ENCODE measurements around the gene GLUL. TPM values are rescaled to one million over a fixed set of nuclear protein-coding genes. Genes with fewer than 3 reads are reported as not detected.
"Not testable (repeated sequence)": the region's sequence is repeated elsewhere in the genome, so short reads cannot be mapped to it uniquely, and the experiment has no call there.

Gene GLUL
- total RNA-seq, 2 donors from 2014 or later, result 538 to 1,389 TPM

DNA sequence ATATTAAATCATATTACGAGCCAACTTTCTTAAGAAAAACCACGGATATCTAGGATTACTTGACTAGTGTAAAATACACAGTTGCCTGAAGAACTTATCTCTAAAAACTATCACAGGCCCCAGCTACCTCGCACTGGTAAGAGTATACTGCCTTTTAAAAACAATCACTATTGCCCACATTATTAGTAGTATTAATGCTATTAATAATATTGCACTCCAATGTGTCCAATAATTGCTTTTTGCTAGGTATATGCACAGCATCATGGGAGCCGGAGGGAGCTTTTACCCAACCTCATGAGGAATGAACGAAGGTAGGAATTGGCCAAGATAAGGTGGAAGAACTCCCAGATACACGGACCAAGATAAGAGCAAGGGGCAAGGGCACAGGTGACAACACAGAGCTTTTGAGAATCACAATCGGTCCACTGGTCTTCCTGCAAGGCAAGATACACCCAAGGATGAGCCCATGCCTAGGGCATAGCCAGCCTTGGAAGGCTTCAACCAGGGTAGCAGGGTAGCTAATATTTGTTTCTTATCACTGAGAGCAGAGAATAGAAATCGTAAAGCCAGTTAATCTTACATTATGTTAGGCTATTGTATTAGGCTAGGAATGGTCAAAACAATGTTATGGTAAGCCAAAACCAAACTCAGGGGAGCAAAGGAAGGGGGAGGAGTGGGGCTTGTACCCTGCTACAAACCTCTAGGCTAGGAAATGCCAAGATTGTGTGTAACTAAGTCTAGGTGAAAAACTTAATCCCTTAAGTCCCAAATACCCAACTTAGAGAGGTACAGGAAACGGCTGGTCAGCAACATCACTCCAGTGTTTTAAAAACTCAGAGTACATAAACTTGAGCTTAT is 9.4 kb downstream of the GLUL start:
- Histone ChIP-seq H3K36me3 (peaks cover 16 to 26% of the 10 kb centered on the region in 2 donors), H3K4me3 (no peak overlapping the region), H3K9me3 (no peaks in the 10 kb centered on the region), H3K27me3 (replicated peaks; ENCODE audit: insufficient read depth) (no peaks in the 10 kb centered on the region), H3K27ac (no peak overlapping the region), H3K4me1 (replicated peaks) (no peaks in the 10 kb centered on the region)
- WGBS, result 86% methylated on average over 9 of the region's 9 CpGs
- TF ChIP-seq POLR2AphosphoS5 (IDR thresholded peaks at IDR 0.05) (no peak), POLR2A (IDR thresholded peaks at IDR 0.05) (no peak)
- TF ChIP-seq, protein P1, sequence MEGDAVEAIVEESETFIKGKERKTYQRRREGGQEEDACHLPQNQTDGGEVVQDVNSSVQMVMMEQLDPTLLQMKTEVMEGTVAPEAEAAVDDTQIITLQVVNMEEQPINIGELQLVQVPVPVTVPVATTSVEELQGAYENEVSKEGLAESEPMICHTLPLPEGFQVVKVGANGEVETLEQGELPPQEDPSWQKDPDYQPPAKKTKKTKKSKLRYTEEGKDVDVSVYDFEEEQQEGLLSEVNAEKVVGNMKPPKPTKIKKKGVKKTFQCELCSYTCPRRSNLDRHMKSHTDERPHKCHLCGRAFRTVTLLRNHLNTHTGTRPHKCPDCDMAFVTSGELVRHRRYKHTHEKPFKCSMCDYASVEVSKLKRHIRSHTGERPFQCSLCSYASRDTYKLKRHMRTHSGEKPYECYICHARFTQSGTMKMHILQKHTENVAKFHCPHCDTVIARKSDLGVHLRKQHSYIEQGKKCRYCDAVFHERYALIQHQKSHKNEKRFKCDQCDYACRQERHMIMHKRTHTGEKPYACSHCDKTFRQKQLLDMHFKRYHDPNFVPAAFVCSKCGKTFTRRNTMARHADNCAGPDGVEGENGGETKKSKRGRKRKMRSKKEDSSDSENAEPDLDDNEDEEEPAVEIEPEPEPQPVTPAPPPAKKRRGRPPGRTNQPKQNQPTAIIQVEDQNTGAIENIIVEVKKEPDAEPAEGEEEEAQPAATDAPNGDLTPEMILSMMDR (IDR thresholded peaks at IDR 0.05), result no peak
- intact Hi-C loops (cut with DNase I), result no loop called here
- no peak for DNase-seq (ENCODE audit: low spot score)

DNA sequence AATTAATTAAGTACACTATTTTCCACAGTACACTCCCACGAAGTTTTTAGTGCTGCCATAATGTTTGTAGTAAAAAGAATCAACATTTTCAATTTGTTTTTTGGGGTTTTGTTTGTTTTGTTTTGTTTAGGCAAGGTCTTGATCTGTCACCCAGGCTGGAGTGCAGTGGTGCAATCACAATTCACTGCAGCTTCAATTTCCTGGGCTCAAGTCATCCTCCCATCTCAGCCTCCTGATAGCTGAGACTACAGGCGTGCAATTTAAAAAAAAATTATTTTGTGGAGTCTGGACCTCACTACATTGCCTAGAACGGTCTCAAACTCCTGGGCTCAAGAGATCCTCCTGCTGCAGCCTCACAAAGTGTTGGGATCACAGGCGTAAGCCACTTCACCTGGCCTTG is 11.4 kb downstream of the GLUL start:
- intact Hi-C loops (cut with DNase I), result no loop called here
- TF ChIP-seq, protein P1 (IDR thresholded peaks at IDR 0.05), result no peak
- no peak for TF ChIP-seq POLR2AphosphoS5 (IDR thresholded peaks at IDR 0.05)
- TF ChIP-seq POLR2A (IDR thresholded peaks at IDR 0.05), result no peak
- 80% methylated on average over 4 of the region's 4 CpGs for WGBS
- H3K27ac ChIP-seq, result no peak overlapping the region
- no peaks in the 10 kb centered on the region for H3K9me3 ChIP-seq
- H3K4me3 ChIP-seq, result no peak overlapping the region
- peaks cover 7 to 12% of the 10 kb centered on the region in 2 donors for H3K36me3 ChIP-seq
- no peak for DNase-seq (ENCODE audit: low spot score)
- H3K4me1 ChIP-seq (replicated peaks), result no peaks in the 10 kb centered on the region
- H3K27me3 ChIP-seq (replicated peaks; ENCODE audit: insufficient read depth), result no peaks in the 10 kb centered on the region

DNA sequence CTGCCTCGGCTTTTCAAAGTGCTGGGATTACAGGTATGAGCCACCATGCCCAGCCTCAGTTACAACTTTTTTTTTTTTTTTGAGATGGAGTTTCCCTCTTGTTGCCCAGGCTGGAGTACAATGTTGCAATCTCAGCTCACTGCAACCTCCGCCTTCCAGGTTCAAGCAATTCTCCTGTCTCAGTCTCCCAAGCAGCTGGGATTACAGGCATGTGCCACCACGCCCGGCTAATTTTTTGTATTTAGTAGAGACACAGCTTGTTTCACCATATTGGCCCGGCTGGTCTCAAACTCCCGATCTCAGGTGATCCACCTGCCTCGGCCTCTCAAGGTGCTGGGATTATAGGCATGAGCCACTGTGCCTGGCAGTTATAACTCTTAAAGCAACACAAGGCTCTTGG is 11.8 kb downstream of the GLUL start:
- H3K27me3 ChIP-seq (replicated peaks; ENCODE audit: insufficient read depth); DNase-seq (ENCODE audit: low spot score); H3K4me1 ChIP-seq (replicated peaks); H3K27ac ChIP-seq; H3K4me3 ChIP-seq; H3K9me3 ChIP-seq; intact Hi-C loops (cut with DNase I); H3K36me3 ChIP-seq: not testable (repeated sequence)
- WGBS, result 95% methylated on average over 7 of the region's 7 CpGs

DNA sequence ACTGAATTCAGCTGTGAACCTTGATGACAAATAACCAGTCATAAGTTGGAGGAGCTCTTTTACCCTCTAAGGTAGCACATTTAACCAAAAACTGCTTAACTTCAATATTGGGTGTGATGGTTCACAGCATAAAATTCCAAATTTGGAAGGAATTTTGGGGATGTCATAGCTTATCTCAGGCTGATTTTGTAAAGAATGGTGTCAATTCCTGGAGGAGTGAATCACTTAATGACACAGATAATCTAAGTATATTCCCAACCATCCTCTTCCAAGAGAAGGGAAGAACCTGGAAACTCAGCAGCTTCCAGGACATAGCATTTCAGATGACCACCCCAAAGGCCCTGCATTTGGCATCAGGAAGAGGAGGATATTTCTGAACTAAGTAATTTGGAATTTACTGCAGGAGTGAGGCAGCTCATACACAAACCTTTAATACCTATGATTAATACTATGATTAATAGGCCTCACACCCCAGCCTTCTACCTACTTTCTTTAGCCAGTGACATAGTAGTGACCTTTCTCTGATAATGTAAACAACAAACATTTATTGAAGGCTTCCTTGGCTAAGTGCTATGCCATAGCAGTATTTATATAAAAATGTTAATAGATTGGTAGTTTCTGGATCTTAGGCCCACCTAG is 14.5 kb downstream of the GLUL start:
- TF ChIP-seq, protein P1 (IDR thresholded peaks at IDR 0.05), result no peak
- TF ChIP-seq POLR2AphosphoS5 (IDR thresholded peaks at IDR 0.05) (no peak), POLR2A (IDR thresholded peaks at IDR 0.05) (no peak)
- Histone ChIP-seq H3K27ac (no peak overlapping the region), H3K27me3 (replicated peaks; ENCODE audit: insufficient read depth) (no peaks in the 10 kb centered on the region), H3K36me3 (no peaks in the 10 kb centered on the region), H3K4me1 (replicated peaks) (no peaks in the 10 kb centered on the region), H3K4me3 (no peak overlapping the region), H3K9me3 (no peaks in the 10 kb centered on the region)
- no peak for DNase-seq (ENCODE audit: low spot score)
- intact Hi-C loops (cut with DNase I), result no loop called here

DNA sequence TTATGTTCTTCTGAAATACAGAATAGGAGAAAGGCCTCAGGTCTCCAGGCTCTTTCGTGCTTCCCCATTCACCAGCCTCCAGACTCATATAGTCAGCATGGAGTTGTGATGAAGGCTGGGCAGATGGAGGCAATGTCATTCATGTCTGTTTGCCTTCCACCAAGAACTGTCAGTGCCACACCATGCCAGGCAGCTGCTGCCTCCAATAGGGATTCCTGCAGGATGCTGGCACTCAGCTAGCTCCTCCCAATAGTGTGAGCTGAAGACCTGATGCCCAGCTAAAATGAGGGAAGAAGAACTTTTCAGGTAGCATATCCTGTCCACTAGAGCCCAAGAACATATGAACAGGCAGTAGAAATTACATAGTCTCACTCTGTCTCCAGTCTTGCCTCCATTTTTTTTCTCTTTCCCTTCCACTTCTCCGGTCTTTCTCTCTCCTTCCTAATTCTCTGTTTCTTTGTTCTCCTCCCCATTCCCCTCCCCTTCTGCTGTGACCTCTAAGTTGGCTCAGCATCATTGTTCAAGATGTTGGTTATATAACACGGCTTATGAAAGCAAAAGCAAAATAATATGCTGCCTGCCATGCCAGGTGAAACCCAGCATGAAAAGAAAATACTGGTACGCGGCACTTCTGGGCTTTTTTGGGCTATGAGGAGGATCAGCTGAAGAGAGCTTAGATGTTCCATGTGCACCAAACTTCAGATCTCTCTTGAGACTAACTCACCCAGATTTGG is 17.3 kb downstream of the GLUL start:
- intact Hi-C loops (cut with DNase I), result no loop called here
- Histone ChIP-seq H3K4me3 (no peak overlapping the region), H3K36me3 (no peaks in the 10 kb centered on the region), H3K27ac (no peak overlapping the region), H3K4me1 (replicated peaks) (no peaks in the 10 kb centered on the region), H3K9me3 (no peaks in the 10 kb centered on the region), H3K27me3 (replicated peaks; ENCODE audit: insufficient read depth) (no peaks in the 10 kb centered on the region)
- TF ChIP-seq, protein P1 (IDR thresholded peaks at IDR 0.05), result no peak
- TF ChIP-seq POLR2AphosphoS5 (IDR thresholded peaks at IDR 0.05) (no peak), POLR2A (IDR thresholded peaks at IDR 0.05) (no peak)
- 78% methylated on average over 5 of the region's 5 CpGs for WGBS
- DNase-seq (ENCODE audit: low spot score), result no peak
